Measurements from ENCODE around the gene BRCA1.

Gene BRCA1

DNA sequence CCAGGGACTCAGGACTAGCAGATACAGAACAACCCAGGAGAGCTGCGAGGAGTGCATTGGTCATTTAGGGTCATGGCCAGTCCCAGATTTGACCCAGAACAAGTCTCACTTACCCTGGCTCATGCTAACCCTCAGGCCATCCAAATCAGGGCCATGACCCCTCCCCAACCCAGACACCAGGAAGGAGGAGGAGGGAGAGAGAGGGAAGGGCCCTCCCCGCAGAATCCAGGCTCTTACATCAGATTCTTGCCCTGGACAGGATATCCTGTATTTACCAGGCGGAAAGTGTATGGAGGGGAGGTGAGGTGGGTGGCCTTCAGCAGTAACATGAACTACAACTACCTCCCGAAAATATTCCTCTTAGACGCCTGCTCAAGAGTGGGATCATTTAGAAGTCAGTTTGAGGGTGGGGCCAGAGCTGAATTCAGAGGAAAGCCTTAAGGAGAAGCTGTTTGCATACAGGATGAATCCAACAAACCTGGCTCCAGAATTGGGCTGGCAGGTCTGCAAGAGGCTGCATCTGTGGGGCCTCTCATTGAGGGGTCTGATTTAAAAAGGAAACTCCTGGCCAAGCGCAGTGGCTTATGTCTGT lies 105.0 kb downstream of the BRCA1 start:
- no peak for DNase-seq (ENCODE audit: low read depth, low spot score)
- TF ChIP-seq, protein P1, sequence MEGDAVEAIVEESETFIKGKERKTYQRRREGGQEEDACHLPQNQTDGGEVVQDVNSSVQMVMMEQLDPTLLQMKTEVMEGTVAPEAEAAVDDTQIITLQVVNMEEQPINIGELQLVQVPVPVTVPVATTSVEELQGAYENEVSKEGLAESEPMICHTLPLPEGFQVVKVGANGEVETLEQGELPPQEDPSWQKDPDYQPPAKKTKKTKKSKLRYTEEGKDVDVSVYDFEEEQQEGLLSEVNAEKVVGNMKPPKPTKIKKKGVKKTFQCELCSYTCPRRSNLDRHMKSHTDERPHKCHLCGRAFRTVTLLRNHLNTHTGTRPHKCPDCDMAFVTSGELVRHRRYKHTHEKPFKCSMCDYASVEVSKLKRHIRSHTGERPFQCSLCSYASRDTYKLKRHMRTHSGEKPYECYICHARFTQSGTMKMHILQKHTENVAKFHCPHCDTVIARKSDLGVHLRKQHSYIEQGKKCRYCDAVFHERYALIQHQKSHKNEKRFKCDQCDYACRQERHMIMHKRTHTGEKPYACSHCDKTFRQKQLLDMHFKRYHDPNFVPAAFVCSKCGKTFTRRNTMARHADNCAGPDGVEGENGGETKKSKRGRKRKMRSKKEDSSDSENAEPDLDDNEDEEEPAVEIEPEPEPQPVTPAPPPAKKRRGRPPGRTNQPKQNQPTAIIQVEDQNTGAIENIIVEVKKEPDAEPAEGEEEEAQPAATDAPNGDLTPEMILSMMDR (IDR thresholded peaks at IDR 0.05; ENCODE audit: low read depth, low read length) = no peak
- in situ Hi-C loops (cut with HindIII; ENCODE audit: low sequenced_read_pairs) = no loop called here
- H3K4me3 ChIP-seq (ENCODE audit: low read depth, low read length) = no peak overlapping the region

DNA sequence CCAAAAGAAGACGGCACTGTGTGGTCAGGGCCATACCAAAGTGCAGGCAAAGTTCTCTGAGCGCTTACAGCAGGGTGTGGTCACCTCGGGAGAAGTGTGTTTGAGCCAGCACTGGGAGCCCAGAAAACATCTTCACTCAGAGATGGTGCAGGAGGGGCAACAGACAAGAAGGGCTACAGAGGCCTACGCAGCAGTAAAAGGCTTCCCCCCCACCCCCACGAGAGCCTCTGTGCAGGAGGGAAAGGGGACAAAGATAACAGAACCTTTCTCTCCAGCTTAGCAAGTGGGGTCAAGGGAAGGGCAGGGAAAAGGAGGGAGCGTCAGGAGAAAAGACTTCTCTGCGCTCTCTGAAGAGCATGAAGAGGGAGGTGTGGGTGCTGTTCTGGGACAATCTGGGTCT lies 105.7 kb downstream of the BRCA1 start:
- peak overlapping the region; percentile 9 for H3K4me3 ChIP-seq (ENCODE audit: low read depth, low read length)
- TF ChIP-seq, protein P1 (IDR thresholded peaks at IDR 0.05; ENCODE audit: low read depth, low read length) = no peak
- no peak for DNase-seq (ENCODE audit: low read depth, low spot score)
- in situ Hi-C loops (cut with HindIII; ENCODE audit: low sequenced_read_pairs) = no loop called here

DNA sequence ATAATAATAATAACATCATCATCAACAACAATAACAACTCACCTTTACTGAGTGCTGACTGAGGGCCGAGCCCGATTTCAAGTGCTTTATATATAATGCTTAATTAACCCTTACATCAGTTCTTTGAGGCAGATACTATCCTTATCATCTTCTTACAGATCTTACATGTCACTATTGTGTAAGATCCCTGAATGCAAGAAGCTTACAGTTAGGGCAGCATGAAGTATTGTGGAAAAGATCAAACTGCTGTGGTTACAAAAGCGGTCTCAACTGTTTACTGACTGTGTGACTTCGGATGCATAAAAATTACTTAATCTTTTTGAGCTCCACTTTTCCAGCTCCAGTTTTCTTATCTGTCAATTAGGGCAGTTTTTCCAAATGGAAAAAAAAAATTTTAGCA lies 106.2 kb downstream of the BRCA1 start:
- in situ Hi-C loops (cut with HindIII; ENCODE audit: low sequenced_read_pairs) = no loop called here

DNA sequence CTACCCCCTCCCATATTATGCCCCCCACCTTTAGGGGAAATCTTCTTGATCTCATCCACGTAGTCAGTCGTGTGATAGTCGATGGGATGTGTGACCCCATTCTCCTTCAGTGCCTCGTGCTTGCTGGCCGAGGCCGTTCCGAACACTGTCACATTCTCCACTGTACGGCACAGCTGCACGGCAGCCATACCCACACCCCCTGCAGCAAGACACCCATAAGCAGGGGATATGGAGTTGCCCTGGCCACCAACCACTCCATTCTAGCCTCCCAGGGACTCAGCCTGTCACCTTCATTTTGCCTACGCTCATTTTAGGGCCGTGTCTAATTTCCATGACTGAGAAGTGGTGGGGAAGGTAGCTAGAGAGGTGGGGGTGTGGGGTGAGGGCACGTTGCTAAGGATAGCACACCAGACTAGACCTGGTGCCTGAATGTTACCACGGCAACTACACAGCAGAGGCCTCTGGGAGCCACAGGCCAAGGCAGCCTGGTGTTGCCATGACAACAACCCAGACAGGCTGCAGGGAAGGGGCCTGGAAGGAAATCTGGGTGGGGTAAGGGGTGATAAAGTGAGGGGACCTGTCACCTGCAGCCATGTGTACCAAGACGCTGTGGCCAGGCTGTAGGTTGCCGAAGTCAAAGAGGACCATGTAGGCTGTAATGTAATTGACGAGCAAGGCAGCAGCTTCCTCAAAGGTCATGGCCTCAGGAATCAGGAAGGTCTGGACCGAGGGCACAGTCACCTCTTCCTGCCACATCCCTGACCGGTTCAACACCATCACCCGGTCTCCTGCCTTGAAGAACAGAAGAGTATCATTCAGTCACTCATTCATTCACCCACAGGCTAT lies 106.9 kb downstream of the BRCA1 start:
- peak; percentile 31 for DNase-seq (ENCODE audit: low read depth, low spot score)
- TF ChIP-seq, protein P1 (IDR thresholded peaks at IDR 0.05; ENCODE audit: low read depth, low read length) = no peak
- H3K4me3 ChIP-seq (ENCODE audit: low read depth, low read length) = no peak overlapping the region
- in situ Hi-C loops (cut with HindIII; ENCODE audit: low sequenced_read_pairs) = no loop called here

More for the DNA sequence above, 106.2 kb downstream of the BRCA1 start:
- TF ChIP-seq, protein P1 (IDR thresholded peaks at IDR 0.05; ENCODE audit: low read depth, low read length) = no peak
- H3K4me3 ChIP-seq (ENCODE audit: low read depth, low read length) = no peak overlapping the region
- DNase-seq (ENCODE audit: low read depth, low spot score) = no peak

DNA sequence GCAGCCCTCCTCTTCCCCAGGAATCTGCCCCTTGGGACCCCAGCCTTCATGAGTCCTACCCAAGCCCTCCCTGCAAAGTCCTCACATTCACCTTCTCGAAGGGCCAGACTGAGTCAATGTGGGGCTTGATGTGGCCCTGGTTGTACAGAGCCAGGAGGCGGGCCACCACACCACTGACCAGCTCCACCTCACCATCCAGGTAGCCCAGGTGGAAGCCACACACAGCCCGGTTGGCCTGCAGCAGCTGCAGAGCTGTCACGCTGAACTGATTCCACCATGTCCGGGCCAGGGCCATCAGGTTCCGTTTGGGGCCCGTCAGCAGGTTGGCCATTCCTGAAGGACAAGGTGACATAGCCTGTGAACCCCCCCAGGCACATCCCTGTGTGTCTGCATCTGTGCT lies 108.9 kb downstream of the BRCA1 start:
- no peak overlapping the region for H3K4me3 ChIP-seq (ENCODE audit: low read depth, low read length)
- in situ Hi-C loops (cut with HindIII; ENCODE audit: low sequenced_read_pairs) = no loop called here
- TF ChIP-seq, protein P1 (IDR thresholded peaks at IDR 0.05; ENCODE audit: low read depth, low read length) = no peak
- DNase-seq (ENCODE audit: low read depth, low spot score) = no peak

DNA sequence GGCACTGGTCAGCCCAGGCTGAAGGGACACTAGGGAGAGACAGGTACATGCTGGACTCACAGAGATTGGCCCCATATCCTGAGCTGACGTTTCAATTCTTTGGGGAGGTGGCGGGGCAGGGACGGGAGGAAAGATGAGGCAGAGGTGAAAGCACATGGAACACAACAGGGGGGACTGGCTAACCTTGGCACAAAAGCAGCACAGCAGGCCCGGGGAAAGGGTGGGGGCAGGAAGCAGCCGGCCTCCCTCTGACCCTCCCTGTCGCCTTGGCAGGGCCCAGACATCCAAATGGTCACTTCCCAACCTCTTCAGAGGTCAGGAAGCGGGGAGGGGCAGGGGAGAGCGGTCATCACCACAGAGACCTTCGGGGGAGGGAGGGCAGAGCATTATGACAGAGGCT lies 109.6 kb downstream of the BRCA1 start:
- no peak for DNase-seq (ENCODE audit: low read depth, low spot score)

More for the DNA sequence above, 109.6 kb downstream of the BRCA1 start:
- in situ Hi-C loops (cut with HindIII; ENCODE audit: low sequenced_read_pairs) = no loop called here
- no peak overlapping the region for H3K4me3 ChIP-seq (ENCODE audit: low read depth, low read length)
- TF ChIP-seq, protein P1 (IDR thresholded peaks at IDR 0.05; ENCODE audit: low read depth, low read length) = no peak
